Body of pancreas (tissue), 4 donors: Measurements from ENCODE around the gene IQCK. TPM values are rescaled to one million over a fixed set of nuclear protein-coding genes. Genes with fewer than 3 reads are reported as not detected.

Experiments used
- ATAC-seq: fragments of 150-250 bp; one replicate; pipeline ENCODE4 v1.9.1; 2016
- DNase-seq, 4 donors: peaks; one replicate each; pipeline ENCODE4 v3.0.0-alpha.2; 2019
- H3K27ac ChIP-seq, 4 donors: fragments of 200-600 bp; sonication (generic); 1 replicate in 3 of 4; 2 replicates in 1 of 4; pipeline versions ENCODE4 v1.5.1 to v1.6.1; 2016 to 2019; ENCODE audit warnings: mild to moderate bottlenecking in 1 of 4, mixed read lengths in 1 of 4, moderate library complexity in 1 of 4
- H3K27me3 ChIP-seq, 2 donors: fragments of 200-600 bp; sonication (generic); one replicate each; pipeline ENCODE4 v1.6.0; 2016; ENCODE audit warnings: mild to moderate bottlenecking in 1 of 2
- H3K36me3 ChIP-seq, 2 donors: fragments of 200-600 bp; sonication (generic); replicated peaks in 1 of 2; 2 replicates each; pipeline ENCODE4 v1.5.1; 2016; ENCODE audit warnings: low read depth in 2 of 2; ENCODE audit not compliant: insufficient read depth in 1 of 2
- H3K4me1 ChIP-seq: fragments of 200-600 bp; sonication (generic); one replicate; pipeline ENCODE4 v1.6.0; 2016
- H3K4me3 ChIP-seq, 2 donors: fragments of 200-600 bp; sonication (generic); 1 replicate in 1 of 2; 2 replicates in 1 of 2; pipeline ENCODE4 v1.5.1; 2016 to 2019
- H3K9me3 ChIP-seq, 3 donors: fragments of 200-600 bp; sonication (generic); 1 replicate in 2 of 3; 2 replicates in 1 of 3; pipeline ENCODE4 v1.5.1; 2016
- CTCF ChIP-seq, 7 experiments: fragments of 450-650 bp in 4 of 7; fragments of 200-600 bp in 3 of 7; sonication (generic) in 3 of 7; IDR thresholded peaks; one replicate each; pipeline ENCODE4 v1.5.1; 2016 to 2019; ENCODE audit warnings: antibody characterized with exemption in 7 of 7
- POLR2A ChIP-seq, 3 donors: fragments of 450-650 bp; IDR thresholded peaks; one replicate each; pipeline ENCODE4 v1.6.1; 2016; ENCODE audit warnings: antibody characterized with exemption in 3 of 3, mild to moderate bottlenecking in 2 of 3
- WGBS, 2 donors: methylation state at CpG; one replicate each; pipeline ENCODE4 v1.1.5; 2017; 5-methylcytosine and 5-hydroxymethylcytosine counted together
- intact Hi-C: fragments of 100-400 bp; cut with DNase I; formaldehyde crosslinking; loops from one replicate; pipeline ENCODE4 v1.15.1; 2023
- total RNA-seq, 2 donors: library from RNA; depleted of rRNA; stranded (reverse); fragments of >200 nt; gene quantifications; one replicate each; pipeline ENCODE4 v1.1.0, GENCODE V29; 2016

Gene IQCK
- total RNA-seq, 2 donors from 2014 or later = 10.9 to 52.7 TPM

- Histone ChIP-seq H3K27ac (no peak overlapping the region), H3K36me3 (no peaks in the 10 kb centered on the region), H3K4me1 (no peaks in the 10 kb centered on the region), H3K4me3 (no peak overlapping the region), H3K27me3 (no peaks in the 10 kb centered on the region), H3K9me3 (no peaks in the 10 kb centered on the region)
- DNase-seq (no peak), ATAC-seq (no peak)
- TF ChIP-seq CTCF (IDR thresholded peaks at IDR 0.05) (no peak), POLR2A (IDR thresholded peaks at IDR 0.05) (no peak)
- 86 to 94% methylated on average over 12 to 13 of the region's 13 CpGs for WGBS, 2 donors
- intact Hi-C loops = no loop called here
Observed at GRCh38 chr16:19767497-19767896, 49.4 kb downstream of the IQCK start.

DNA sequence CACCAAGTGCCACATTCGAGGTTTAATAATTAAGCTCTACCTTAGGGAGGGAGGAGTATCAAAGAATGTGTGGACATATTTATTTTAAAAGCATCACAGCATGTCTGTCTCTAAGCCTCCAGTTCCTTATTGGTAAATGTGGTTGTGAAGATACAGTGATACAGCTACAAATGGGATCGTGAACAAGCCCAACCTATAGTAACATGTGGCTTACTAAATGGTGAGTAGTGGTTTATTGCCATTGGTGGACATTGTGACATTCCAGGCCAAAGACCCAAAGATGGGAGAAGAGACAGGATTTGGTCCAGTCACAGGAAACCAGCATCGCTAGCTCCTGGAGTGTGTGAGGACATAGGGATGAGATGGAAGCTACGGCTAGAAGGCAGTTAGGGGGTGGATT is 51.2 kb downstream of the IQCK start:
- no peak for TF ChIP-seq CTCF (IDR thresholded peaks at IDR 0.05)
- TF ChIP-seq POLR2A (IDR thresholded peaks at IDR 0.05) = no peak
- Histone ChIP-seq H3K27ac (no peak overlapping the region), H3K27me3 (no peaks in the 10 kb centered on the region), H3K4me1 (no peaks in the 10 kb centered on the region), H3K4me3 (no peak overlapping the region), H3K36me3 (no peaks in the 10 kb centered on the region), H3K9me3 (no peaks in the 10 kb centered on the region)
- no peak for DNase-seq
- 90 to 94% methylated on average over 4 of the region's 4 CpGs for WGBS, 2 donors
- intact Hi-C loops = no loop called here
- ATAC-seq = no peak

DNA sequence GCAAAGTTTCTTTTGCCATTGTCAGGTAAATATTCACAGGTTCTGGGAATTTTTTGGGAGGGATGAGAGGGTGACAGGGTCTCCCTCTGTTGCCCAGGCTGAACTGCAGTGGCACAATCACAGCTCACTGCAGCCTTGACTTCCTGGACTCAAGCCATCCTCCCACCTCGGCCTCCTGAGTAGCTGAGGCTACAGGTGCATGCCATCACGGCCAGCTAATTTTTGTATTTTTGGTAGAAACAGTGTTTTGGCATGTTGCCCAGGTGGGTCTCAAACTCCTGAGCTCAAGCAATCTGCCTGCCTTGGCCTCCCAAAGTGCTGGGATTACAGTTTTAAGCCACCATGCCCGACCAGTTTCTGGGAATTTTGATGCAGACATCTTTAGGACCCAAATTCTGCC is 53.0 kb downstream of the IQCK start:
- no peaks in the 10 kb centered on the region for H3K9me3 ChIP-seq
- H3K4me3 ChIP-seq = no peak overlapping the region
- H3K36me3 ChIP-seq = no peaks in the 10 kb centered on the region
- no peaks in the 10 kb centered on the region for H3K4me1 ChIP-seq
- intact Hi-C loops = no loop called here
- H3K27me3 ChIP-seq = no peaks in the 10 kb centered on the region
- WGBS, 2 donors = 71 to 83% methylated on average over 3 of the region's 3 CpGs
- no peak for TF ChIP-seq CTCF (IDR thresholded peaks at IDR 0.05)
- no peak for TF ChIP-seq POLR2A (IDR thresholded peaks at IDR 0.05)
- ATAC-seq (no peak), DNase-seq (no peak)
- no peak overlapping the region for H3K27ac ChIP-seq

DNA sequence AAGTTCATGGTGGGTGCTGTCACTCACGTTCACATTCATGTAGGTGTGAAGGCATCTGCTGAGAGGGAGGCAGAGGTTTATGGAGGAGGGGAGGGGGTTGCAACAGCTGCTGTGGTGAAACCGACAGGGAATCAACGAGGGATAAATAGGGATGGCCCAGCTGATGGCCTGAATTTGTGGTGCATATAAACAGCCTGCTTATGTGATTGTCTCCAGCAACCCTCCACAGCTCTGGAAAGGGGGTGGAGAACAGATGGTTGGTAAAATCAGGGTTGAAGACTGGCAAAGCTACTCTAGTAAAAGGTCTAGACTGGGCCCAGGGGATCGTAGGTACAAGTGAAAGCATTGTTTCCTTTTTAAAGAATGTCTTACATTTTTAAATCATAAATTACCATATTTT is 53.7 kb downstream of the IQCK start:
- no peaks in the 10 kb centered on the region for H3K9me3 ChIP-seq
- TF ChIP-seq CTCF (IDR thresholded peaks at IDR 0.05) (no peak), POLR2A (IDR thresholded peaks at IDR 0.05) (no peak)
- DNase-seq = no peak
- no peak for ATAC-seq
- H3K27ac ChIP-seq = no peak overlapping the region
- H3K36me3 ChIP-seq = no peaks in the 10 kb centered on the region
- intact Hi-C loops = no loop called here
- H3K4me3 ChIP-seq = no peak overlapping the region
- WGBS, 2 donors = 76% methylated on average over 4 of the region's 4 CpGs
- no peaks in the 10 kb centered on the region for H3K27me3 ChIP-seq
- no peaks in the 10 kb centered on the region for H3K4me1 ChIP-seq

DNA sequence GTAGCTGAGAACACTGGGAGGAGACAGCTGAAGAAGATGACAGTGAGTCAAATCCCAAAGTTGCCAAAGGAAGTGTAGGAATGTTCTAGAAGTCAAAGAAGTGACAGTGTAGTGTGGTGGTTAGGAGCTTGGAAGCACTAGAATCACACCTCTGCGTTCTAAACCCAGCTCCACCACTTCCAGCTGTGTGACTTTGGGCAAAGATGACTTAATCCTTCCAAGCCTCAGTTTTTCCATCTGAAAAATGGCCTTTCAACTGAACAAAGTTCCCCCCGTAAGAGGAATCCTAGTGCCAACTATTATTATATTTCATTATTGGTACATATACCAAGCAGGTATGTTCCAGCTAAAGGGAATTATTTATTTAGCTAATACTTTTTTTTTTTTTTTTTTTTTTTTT is 56.0 kb downstream of the IQCK start:
- no peaks in the 10 kb centered on the region for H3K36me3 ChIP-seq
- DNase-seq = no peak
- WGBS, 2 donors = 54 to 79% methylated on average over 2 of the region's 2 CpGs
- no peak overlapping the region for H3K27ac ChIP-seq
- H3K27me3 ChIP-seq = no peaks in the 10 kb centered on the region
- intact Hi-C loops = no loop called here
- H3K4me1 ChIP-seq = no peaks in the 10 kb centered on the region
- no peak overlapping the region for H3K4me3 ChIP-seq
- ATAC-seq = no peak
- no peak for TF ChIP-seq CTCF (IDR thresholded peaks at IDR 0.05)
- no peak for TF ChIP-seq POLR2A (IDR thresholded peaks at IDR 0.05)
- H3K9me3 ChIP-seq = no peaks in the 10 kb centered on the region
